ENCODE measurements around the gene PIH1D2.

GRCh38 chr11:112118176-112118575 lies 44.4 kb upstream of the PIH1D2 start:
- TF ChIP-seq CTCF (IDR thresholded peaks at IDR 0.05; ENCODE audit: insufficient read depth, low read length) (no peak), SPI1 (IDR thresholded peaks at IDR 0.05; ENCODE audit: borderline replicate concordance, low read depth) (no peak)

Measured in HL-60 (cell line).